GM12865 (cell line): ENCODE measurements around the gene GM2A.

Source experiments
- DNase-seq: peaks from one replicate; pipeline ENCODE4 v3.0.0; 2010; ENCODE audit warnings: low read depth
- H3K4me3 ChIP-seq: 2 replicates; pipeline ENCODE4 v1.5.1; 2011; ENCODE audit warnings: mild to moderate bottlenecking, low read depth, low read length, control low read depth
- CTCF ChIP-seq: IDR thresholded peaks from 2 replicates; pipeline ENCODE4 v1.5.1; 2011; ENCODE audit warnings: low read length, control low read depth, low read depth, inconsistent platforms; ENCODE audit not compliant: insufficient read depth; ENCODE audit errors: missing control alignments

Gene GM2A

GRCh38 chr5:151313357-151313756 lies 60.4 kb downstream of the GM2A start:
- no peak for DNase-seq
- no peak overlapping the region for H3K4me3 ChIP-seq
- no peak for TF ChIP-seq CTCF

- peak; percentile 89 for TF ChIP-seq CTCF
- H3K4me3 ChIP-seq: no peak overlapping the region
- DNase-seq: peak; percentile 70
Observed at GRCh38 chr5:151315998-151316597, 63.1 kb downstream of the GM2A start.

GRCh38 chr5:151317871-151318270 lies 64.9 kb downstream of the GM2A start:
- no peak for DNase-seq
- no peak for TF ChIP-seq CTCF
- no peak overlapping the region for H3K4me3 ChIP-seq

- peak; percentile 45 for DNase-seq
- no peak for TF ChIP-seq CTCF
- H3K4me3 ChIP-seq: no peak overlapping the region
Observed at GRCh38 chr5:151318850-151319732, 66.1 kb downstream of the GM2A start.
